Glomerular endothelial cell (primary cell): ENCODE measurements around the gene SLC52A3. TPM values are rescaled to one million over a fixed set of nuclear protein-coding genes. Genes with fewer than 3 reads are reported as not detected.

Experiments used
- DNase-seq: peaks from one replicate; pipeline ENCODE4 v3.0.0-alpha.2; 2011; ENCODE audit warnings: low read depth, low spot score; ENCODE audit errors: extremely low read depth
- total RNA-seq: library from RNA; depleted of rRNA; stranded (reverse); fragments of >200 nt; gene quantifications from 2 replicates; pipeline ENCODE4 v1.2.3, GENCODE V29; 2015

Gene SLC52A3
- total RNA-seq, 1 donor from 2014 or later = not detected

DNA sequence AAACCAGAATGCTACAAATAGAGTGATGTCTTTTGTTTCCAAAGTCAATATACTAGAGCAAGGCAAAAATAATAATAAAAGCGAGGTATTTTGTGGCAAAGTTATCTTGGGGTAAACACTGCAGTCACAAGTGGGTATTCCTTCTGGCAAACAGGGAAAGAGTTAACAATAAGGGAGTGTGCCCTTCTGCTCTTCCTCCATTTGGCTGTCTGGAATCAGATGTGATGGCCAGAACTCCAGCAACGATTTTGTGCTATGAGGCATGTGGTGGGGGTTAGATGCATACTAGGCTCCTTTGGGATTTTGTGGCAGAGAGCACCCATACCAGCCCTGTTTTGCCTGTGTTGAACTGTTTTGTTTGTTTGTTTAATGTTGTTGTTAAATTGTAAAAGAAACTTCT, 2.4 kb upstream of the SLC52A3 start:
- DNase-seq = no peak

DNA sequence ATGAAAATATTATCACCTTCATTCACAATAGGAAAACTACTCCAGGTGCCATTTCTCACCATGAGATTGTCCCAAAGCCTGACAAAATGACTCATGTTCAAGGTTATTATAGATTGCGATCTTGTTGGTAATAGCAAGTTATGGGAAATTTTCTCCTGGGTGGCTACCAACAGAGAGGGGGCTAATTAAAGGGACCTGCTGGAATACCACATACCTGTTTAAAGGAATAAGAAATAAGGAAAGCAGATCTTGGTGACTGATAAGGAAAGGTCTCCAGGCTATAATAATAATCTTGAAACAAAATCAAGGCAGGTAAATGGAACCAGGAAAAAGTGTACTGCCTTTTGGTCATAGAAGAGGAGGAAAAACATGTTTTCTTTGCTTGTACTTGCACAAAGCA, 1.4 kb downstream of the SLC52A3 start:
- DNase-seq = no peak

DNA sequence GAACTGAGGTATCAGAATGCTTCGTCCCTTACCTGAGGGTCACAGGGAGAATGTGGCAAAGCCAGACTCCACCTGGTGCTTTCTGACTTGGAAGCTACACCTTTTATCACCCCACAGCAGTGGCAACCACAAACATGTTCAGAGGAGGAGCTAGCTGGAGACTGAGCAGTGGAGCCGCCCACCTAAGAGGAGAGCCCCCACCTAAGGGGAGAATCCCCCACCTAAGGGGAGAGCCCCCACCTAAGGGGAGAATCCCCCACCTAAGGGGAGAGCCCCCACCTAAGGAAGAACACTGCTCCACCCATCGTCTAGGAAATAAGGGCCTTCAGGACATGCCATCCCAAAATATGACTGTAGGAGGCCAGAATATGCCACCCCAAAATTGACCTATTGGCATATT, 4.0 kb downstream of the SLC52A3 start:
- DNase-seq = no peak

DNA sequence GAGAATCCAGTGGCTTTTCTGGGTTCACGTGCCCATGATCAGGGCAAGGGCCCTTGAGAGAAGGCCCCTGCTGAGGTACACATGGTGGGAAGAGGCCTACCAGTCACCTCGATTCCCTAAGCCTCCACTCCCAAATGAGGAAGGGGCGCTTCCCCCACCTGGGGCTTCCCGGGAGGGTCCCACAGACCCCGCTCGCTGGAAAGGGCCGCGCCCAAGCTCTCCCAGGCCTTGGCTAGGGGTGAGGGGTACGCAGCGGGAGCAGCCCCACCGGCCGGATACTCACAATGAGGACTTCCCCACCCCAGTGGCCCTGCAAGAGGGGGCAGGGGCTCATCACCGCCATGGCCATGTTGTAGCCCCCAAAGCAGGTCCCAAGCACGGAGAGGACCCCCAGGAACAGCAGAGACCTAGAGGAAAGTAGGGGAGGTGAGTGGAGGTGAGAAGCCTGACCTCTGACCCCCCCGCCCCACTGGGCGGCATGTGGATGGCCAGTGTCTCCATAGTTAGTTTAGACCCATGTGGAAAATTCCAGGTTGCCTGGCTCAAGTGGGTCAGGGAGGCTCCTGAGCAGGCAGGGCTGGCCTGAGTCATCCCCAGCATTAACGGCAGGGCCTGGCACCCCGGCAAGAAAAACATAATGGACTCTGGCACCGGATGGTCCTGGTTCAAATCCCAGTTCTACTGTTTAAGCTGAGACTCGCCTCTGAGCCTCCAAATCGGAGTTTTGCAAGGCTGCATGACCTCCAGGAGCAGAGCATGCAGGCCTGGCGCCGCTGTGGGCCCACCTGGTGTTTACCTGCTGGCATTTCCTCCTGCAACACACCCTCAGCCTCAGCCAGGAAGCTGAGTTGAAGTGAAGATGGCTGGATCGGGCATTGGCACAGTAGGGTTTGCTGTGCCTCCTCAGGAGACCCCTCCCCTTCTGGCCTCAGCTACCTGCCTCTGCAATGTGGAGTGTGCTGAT, 6.6 kb downstream of the SLC52A3 start:
- DNase-seq = no peak

DNA sequence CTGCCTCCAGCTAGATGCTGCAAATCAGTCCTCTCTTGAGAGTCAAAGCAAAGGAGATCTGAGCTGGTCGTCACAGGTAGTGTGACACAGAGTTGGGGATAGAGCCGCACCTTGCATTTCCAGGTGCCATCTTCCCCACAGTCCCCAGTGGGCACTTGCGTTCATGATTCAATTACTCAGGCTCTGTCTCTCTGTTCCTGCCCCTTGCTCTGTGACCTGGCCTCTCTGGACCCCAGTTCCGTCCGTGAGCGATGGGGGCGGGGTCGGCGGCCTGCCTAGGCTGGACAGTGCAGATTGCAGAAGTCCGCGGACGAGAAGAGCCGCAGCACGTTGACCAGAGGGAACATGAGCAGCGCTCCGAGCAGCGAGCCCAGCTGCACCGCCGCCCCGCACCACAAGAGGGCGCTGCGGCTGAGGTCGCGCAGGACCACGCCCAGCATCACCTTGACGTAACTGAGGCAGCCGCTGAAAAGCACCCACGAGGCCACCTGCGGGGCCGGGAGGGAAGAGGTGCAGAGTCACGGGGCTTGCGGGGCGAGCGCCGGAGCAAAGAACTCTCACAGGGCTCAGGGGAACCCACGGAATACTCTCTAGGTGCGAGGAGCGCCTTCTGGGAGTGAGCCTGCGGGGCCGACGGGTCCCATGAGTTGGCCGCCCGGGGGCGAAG, 7.4 kb downstream of the SLC52A3 start:
- DNase-seq = no peak

- DNase-seq = no peak
These were observed 10.8 kb downstream of the SLC52A3 start for GRCh38 chr20:757506-757905.

DNA sequence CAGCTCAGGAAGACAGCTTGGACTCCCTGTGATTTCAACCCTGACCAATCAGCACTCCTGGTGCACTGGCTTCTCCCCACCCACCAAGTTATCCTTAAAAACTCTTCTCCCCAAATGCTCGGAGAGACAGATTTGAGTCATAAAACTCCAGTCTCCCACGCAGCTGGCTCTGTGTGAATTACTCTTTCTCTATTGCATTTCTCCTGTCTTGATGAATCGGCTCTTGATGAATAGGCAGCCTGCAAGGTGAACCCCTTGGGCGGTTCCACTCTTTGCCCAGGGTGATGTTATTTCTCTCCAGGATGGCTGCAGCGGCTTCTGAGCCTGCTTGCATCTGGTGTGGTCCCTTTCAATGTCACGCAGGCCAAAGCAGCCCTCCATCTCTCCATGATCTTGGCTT, 12.4 kb downstream of the SLC52A3 start:
- no peak for DNase-seq

DNA sequence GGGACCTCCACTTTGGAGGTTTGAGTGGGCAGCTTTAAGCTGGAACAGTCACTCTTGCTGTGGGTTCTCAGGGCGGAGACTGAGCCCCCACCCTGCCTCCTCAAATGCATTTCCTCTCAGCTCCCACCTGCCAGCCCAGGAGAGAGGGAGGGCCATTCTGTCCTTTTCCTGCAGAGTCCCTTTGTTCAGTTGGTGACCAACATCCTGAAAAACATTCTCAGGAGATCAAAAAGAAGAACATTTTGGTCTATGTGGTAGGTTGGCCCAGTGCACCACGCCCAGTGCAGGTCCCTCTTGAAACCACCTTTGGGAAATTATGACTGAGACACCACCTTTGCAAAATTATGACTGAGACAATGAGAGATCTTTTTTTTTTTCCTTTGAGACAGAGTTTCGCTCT, 13.4 kb downstream of the SLC52A3 start:
- no peak for DNase-seq

GRCh38 chr20:753897-754635, 14.2 kb downstream of the SLC52A3 start:
- DNase-seq = no peak

DNA sequence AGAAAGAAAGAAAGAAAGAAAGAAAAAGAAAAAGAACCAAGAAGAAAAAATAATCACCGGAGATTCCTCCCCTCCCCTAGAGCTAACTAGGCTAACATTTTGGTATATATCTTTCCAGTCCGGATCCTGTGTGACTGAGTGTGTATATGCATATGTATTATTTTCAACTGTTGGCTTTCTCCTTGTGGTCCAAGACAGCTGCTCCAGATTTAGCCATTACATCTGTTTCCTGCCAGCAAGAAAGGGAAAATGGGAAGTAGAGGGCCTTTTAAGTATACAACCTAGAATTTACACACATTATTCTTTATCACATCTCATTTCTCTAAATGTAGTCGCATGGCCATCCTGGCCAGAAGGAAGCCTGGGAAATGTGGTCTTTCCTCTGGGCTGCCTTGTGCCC, 15.2 kb downstream of the SLC52A3 start:
- DNase-seq = no peak

- no peak for DNase-seq
These were observed 16.0 kb downstream of the SLC52A3 start for GRCh38 chr20:752291-752690.

DNA sequence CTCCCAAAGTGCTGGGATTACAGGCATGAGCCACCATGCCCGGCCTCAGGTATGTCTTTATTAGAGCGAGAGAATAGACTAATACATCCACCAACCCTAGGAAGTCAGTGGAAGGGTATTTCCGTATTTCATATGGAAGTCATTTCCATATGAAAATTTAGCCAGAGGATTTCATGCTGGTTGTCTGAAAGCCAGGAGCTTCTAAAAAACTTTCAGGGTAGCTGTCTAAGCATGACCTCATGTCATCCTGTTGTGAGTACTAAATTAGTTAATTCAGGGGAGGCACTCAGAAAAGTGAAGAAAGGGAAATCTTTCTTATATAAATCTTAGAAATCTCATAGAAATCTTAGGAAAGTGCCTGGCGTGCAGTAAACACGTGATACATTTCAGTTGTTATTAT, 16.5 kb downstream of the SLC52A3 start:
- no peak for DNase-seq

DNA sequence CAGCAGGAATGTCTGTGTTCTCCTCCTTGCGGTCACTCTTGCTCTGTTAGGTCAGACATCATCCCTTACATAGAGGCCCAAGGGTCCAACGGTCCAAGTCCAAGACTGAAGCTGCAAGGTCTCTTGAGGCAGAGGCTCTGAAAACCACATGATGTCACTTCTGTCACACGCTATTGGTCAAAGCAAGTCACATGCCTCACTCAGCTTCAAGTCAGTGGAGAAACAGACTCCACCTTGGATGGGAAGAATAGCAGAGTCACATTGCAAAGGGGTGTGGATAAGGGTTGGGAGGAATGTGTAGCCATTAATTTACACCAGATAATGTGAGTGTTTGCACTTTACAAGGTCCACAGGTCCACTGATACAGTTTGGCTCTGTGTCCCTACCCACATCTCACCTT, 17.5 kb downstream of the SLC52A3 start:
- DNase-seq = no peak

- no peak for DNase-seq
These were observed 22.5 kb downstream of the SLC52A3 start for GRCh38 chr20:745683-746301.

- no peak for DNase-seq
These were observed 26.1 kb downstream of the SLC52A3 start for GRCh38 chr20:742156-742555.

DNA sequence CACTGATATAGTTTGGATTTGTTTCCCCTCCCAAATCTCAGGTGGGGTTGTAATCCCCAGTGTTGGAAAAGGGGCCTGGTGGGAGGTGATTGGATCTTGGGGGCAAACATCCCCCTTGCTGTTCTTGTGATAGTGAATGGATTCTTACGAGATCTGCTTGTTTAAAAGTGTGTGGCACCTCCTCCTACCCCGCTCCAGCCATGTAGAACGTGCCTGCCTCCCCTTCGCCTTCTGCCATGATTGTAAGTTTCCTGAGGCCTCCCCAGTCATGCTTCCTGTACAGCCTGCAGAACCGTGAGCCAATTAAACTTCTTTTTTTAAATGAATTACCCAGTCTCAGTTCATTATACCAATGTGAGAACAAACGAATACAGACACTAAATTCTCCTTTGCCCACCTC, 26.7 kb downstream of the SLC52A3 start:
- DNase-seq = no peak

DNA sequence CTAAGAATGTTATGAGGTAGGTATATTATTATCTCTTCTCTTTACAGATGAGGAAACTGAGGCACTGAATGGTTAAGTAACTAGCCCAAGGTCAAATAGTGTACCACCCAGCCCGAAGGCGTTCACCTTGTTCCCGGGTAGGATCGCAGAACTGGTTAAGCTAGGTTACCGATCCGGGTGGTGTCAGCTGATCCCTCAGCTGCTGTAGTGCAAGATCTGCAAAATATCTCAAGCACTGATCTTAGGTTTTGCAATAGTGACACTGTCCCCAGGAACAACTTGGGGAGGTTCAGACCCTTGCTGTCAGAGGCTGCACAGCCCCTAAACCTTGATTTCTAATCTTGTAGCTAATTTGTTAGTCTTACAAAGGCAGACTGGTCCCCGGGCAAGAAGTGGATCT, 28.1 kb downstream of the SLC52A3 start:
- no peak for DNase-seq

DNA sequence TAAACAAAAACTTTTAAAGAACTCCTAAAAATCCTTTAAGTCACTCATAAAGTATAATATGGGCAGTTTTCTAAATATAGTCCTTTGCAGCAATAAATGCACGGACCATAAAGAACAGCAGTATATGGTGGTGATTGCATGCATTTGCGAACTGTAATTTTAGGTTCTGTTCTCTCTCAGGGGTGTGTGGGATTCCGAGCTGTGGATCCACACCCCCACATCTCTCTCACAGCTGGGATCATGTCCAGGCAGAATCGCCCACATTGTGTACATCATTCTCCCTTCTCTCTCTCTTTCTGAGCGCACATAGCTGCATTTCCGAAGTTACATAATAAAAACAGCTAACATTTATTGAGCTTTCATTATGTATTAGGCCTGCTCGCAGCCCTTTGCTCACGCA, 28.6 kb downstream of the SLC52A3 start:
- no peak for DNase-seq

DNA sequence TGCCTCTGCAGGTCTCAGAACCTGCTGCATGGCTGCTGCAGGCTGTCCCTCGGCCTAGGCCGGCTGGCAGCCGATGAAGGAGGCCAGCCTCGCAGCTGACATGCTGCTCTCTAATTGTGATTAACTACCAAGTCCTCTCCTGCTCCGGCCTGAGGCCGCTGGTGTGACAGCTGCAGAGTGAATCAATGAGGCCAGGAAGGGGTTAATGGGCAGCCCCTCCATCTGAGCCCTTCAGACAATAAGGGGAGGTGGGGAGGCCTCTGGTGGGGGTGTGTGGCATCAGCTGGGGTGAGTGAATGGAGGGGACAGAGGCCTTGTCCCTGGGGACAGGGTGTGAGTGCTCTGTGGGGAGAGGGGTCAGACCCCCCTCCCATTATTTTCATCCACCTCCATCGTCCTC, 34.4 kb downstream of the SLC52A3 start:
- DNase-seq = no peak

DNA sequence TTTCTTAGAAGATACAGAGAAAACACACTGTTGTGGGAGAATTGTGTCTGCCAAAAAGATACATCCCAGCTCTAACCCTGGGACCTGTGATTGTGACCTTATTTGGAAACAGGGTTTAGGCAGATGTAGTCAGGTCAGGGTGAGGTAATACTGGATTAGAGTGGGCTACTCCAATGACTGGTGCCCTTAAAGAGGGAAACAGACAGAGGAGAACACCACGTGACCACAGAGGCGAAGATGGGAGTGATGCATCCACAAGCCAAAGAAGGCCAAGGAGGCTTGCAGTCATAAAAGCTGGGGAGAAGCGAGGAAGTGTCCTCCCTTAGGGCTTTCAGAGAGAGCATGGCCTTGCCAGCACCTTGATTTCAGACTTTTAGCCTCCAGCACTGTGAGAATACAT, 35.6 kb downstream of the SLC52A3 start:
- no peak for DNase-seq
